SK-N-SH (cell line): Measurements from ENCODE around the gene ACBD6. TPM values are rescaled to one million over a fixed set of nuclear protein-coding genes. Genes with fewer than 3 reads are reported as not detected.

Experiments
- CTCF ChIA-PET: fragments of 300-600, 350-600 bp; formaldehyde crosslinking; extraction: SDS; loops from one replicate; lab custom pipeline; 2021; lab: Yijun Ruan, JAX
- POLR2A ChIA-PET: fragments of 350-600 bp; sonication (Branson Sonifier 250); formaldehyde crosslinking; extraction: SDS; loops from one replicate; lab custom pipeline; 2020; ENCODE audit warnings: antibody characterized with exemption, inconsistent platforms; lab: Yijun Ruan, JAX
- DNase-seq: peaks from one replicate; pipeline ENCODE4 v3.0.0; 2012
- H2AFZ ChIP-seq: fragments of 200-600 bp; sonication (generic); 2 replicates; pipeline ENCODE4 v1.8.1; 2016; ENCODE audit warnings: antibody characterized with exemption, mild to moderate bottlenecking, low read depth
- H3F3A ChIP-seq: fragments of 200-600 bp; sonication (generic); replicated peaks from 2 replicates; pipeline ENCODE3; 2016; ENCODE audit warnings: antibody characterized with exemption, mild to moderate bottlenecking; ENCODE audit not compliant: insufficient read depth
- H3K27ac ChIP-seq, 2 experiments: fragments of 200-500 bp in 1 of 2; fragments of 200-600 bp in 1 of 2; sonication (Bioruptor generic) in 1 of 2; sonication (generic), shearing (Covaris generic) in 1 of 2; 2 replicates each; pipeline versions ENCODE4 v1.5.1 to v1.6.1; 2014 to 2016; ENCODE audit warnings: low read depth in 2 of 2, inconsistent platforms in 1 of 2, low read length in 1 of 2, mild to moderate bottlenecking in 1 of 2, mixed read lengths in 1 of 2
- H3K27me3 ChIP-seq: fragments of 200-600 bp; sonication (generic), shearing (Covaris generic); 2 replicates; pipeline ENCODE4 v1.6.1; 2016; ENCODE audit warnings: mixed run types; ENCODE audit not compliant: insufficient read depth
- H3K36me3 ChIP-seq, 2 experiments: fragments of 200-500 bp in 1 of 2; fragments of 200-600 bp in 1 of 2; sonication (Bioruptor generic) in 1 of 2; sonication (generic) in 1 of 2; replicated peaks in 1 of 2; 2 replicates each; pipeline versions ENCODE3 to v1.5.1; 2014 to 2016; ENCODE audit warnings: low read length in 1 of 2, mild to moderate bottlenecking in 1 of 2; ENCODE audit not compliant: insufficient read depth in 2 of 2, control insufficient read depth in 1 of 2
- H3K4me1 ChIP-seq, 2 experiments: fragments of 200-500 bp in 1 of 2; fragments of 200-600 bp in 1 of 2; sonication (Bioruptor generic) in 1 of 2; sonication (generic), shearing (Covaris generic) in 1 of 2; 2 replicates each; pipeline versions ENCODE4 v1.5.1 to v1.6.1; 2014 to 2016; ENCODE audit warnings: low read depth in 1 of 2, low read length in 1 of 2, mixed run types in 1 of 2; ENCODE audit not compliant: insufficient read depth in 2 of 2, control insufficient read depth in 1 of 2
- H3K4me2 ChIP-seq: fragments of 200-600 bp; sonication (generic), shearing (Covaris generic); 2 replicates; pipeline ENCODE4 v1.6.1; 2017; ENCODE audit warnings: mixed run types
- H3K4me3 ChIP-seq, 2 experiments: fragments of 200-500 bp in 1 of 2; fragments of 200-600 bp in 1 of 2; sonication (Bioruptor generic) in 1 of 2; sonication (generic), shearing (Covaris generic) in 1 of 2; 2 replicates each; pipeline versions ENCODE4 v1.5.1 to v1.8.1; 2014 to 2016; ENCODE audit warnings: low read depth in 2 of 2, inconsistent platforms in 1 of 2, low read length in 1 of 2, mild to moderate bottlenecking in 1 of 2, mixed read lengths in 1 of 2, moderate library complexity in 1 of 2
- H3K79me2 ChIP-seq: fragments of 200-600 bp; sonication (generic); 2 replicates; pipeline ENCODE4 v1.8.1; 2017; ENCODE audit warnings: mild to moderate bottlenecking; ENCODE audit not compliant: insufficient read depth
- H3K9ac ChIP-seq: fragments of 200-600 bp; sonication (generic); 2 replicates; pipeline ENCODE4 v1.6.1; 2017; ENCODE audit warnings: mixed run types
- H3K9me2 ChIP-seq: fragments of 200-600 bp; sonication (generic); 2 replicates; pipeline ENCODE4 v1.6.1; 2017; ENCODE audit warnings: mixed run types
- H3K9me3 ChIP-seq: fragments of 200-600 bp; sonication (generic); 2 replicates; pipeline ENCODE4 v1.6.1; 2017; ENCODE audit warnings: mixed run types, mild to moderate bottlenecking, moderate library complexity
- H4K20me1 ChIP-seq: fragments of 200-600 bp; sonication (generic); 2 replicates; pipeline ENCODE4 v1.6.1; 2017; ENCODE audit warnings: mild to moderate bottlenecking, mixed run types; ENCODE audit not compliant: insufficient read depth
- CHD2 ChIP-seq: fragments of 150-350 bp; IDR thresholded peaks from 2 replicates; pipeline ENCODE4 v1.6.1; 2018; ENCODE audit warnings: low read length; ENCODE audit not compliant: partially characterized antibody
- EP300 ChIP-seq, 2 experiments: IDR thresholded peaks; 2 replicates each; pipeline versions ENCODE4 v1.4.0 to v1.6.1; 2012; ENCODE audit warnings: borderline replicate concordance in 1 of 2, low read depth in 1 of 2, low read length in 1 of 2
- FOSL2 ChIP-seq: IDR thresholded peaks from 2 replicates; pipeline ENCODE4 v1.4.0; 2012; ENCODE audit warnings: low read depth, mild to moderate bottlenecking, moderate library complexity, borderline replicate concordance
- GABPA ChIP-seq: IDR thresholded peaks from 2 replicates; pipeline ENCODE4 v1.4.0; 2012; ENCODE audit warnings: low read depth, mild to moderate bottlenecking
- GATA2 ChIP-seq: sonication (generic); formaldehyde crosslinking; IDR thresholded peaks from 2 replicates; pipeline ENCODE4 v1.5.0; 2020; ENCODE audit warnings: mild to moderate bottlenecking, missing genetic modification reagents
- MEF2A ChIP-seq: IDR thresholded peaks from 2 replicates; pipeline ENCODE4 v1.4.0; 2012; ENCODE audit warnings: low read depth, borderline replicate concordance
- MXI1 ChIP-seq: IDR thresholded peaks from 2 replicates; pipeline ENCODE4 v1.6.1; 2012; ENCODE audit warnings: mild to moderate bottlenecking, low read depth, low read length, improper control_type of control experiment
- RAD21 ChIP-seq: IDR thresholded peaks from 2 replicates; pipeline ENCODE4 v1.6.1; 2012; ENCODE audit warnings: mild to moderate bottlenecking, low read length
- RCOR1 ChIP-seq: fragments of 150-350 bp; IDR thresholded peaks from 2 replicates; pipeline ENCODE4 v1.6.1; 2017; ENCODE audit warnings: antibody characterized with exemption, low read length
- RFX5 ChIP-seq: IDR thresholded peaks from 2 replicates; pipeline ENCODE4 v1.6.1; 2012; ENCODE audit warnings: mild to moderate bottlenecking, improper control_type of control experiment, low read length
- SIN3A ChIP-seq: IDR thresholded peaks from 2 replicates; pipeline ENCODE4 v1.6.1; 2012; ENCODE audit warnings: low read depth, mild to moderate bottlenecking, low read length, moderate library complexity, borderline replicate concordance
- SMC3 ChIP-seq: IDR thresholded peaks from 2 replicates; pipeline ENCODE4 v1.6.1; 2012; ENCODE audit warnings: low read depth, low read length, improper control_type of control experiment
- TAF1 ChIP-seq: IDR thresholded peaks from 2 replicates; pipeline ENCODE4 v1.6.1; 2012; ENCODE audit warnings: low read depth, mild to moderate bottlenecking, low read length, moderate library complexity, borderline replicate concordance
- TCF12 ChIP-seq: IDR thresholded peaks from 2 replicates; pipeline ENCODE4 v1.4.0; 2012
- WGBS: methylation state at CpG from one replicate; pipeline ENCODE4 v1.1.6; 2017; ENCODE audit warnings: low lambda C conversion rate; 5-methylcytosine and 5-hydroxymethylcytosine counted together
- polyA plus RNA-seq, 3 experiments: library from polyadenylated mRNA; depleted of rRNA; stranded (reverse); fragments of >200 nt; gene quantifications; 2 replicates each; pipeline ENCODE4 v1.2.3, GENCODE V29; 2012
- TF ChIP-seq, protein P1 (sequence below): IDR thresholded peaks from 2 replicates; pipeline ENCODE4 v1.4.0; 2012; ENCODE audit warnings: low read depth, borderline replicate concordance
- TF ChIP-seq, protein P2 (sequence below): fragments of 150-350 bp; IDR thresholded peaks from 2 replicates; pipeline ENCODE4 v1.6.1; 2017; ENCODE audit warnings: antibody characterized with exemption, low read length, low read depth, borderline replicate concordance
- TF ChIP-seq, protein P3 (sequence below): IDR thresholded peaks from 2 replicates; pipeline ENCODE4 v1.6.1; 2012; ENCODE audit warnings: mild to moderate bottlenecking, low read depth, low read length, moderate library complexity
- TF ChIP-seq, protein P4 (sequence below): IDR thresholded peaks from 2 replicates; pipeline ENCODE4; 2012

Gene ACBD6
- polyA plus RNA-seq, 1 of the 3 experiments (the other 2 are of a cell fraction) = 60.9 TPM

DNA sequence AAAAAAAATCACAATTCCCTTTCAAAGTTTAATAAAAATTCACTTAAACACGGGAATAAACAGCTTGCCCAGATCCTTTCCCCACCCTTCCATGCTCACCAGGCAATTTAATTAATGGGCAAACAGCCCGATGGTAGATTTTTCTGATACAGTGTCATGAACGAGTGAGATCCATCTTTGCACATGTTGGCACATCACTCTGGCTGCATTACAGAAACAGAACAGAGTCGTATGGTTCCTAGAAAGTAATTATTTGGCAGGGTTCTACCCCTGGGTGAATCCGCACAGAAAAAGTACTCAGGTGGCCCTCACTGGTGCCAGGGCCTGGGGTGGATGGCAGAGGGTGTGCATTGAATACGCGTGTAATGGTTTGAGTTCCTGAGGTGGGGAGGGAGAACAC lies 31.8 kb upstream of the ACBD6 start:
- WGBS = 44% methylated on average over 7 of the region's 7 CpGs
- Histone ChIP-seq H3K9me3 (no peaks in the 10 kb centered on the region), H3K4me3 (no peak overlapping the region), H3K4me2 (no peak overlapping the region), H4K20me1 (no peaks in the 10 kb centered on the region), H3K9ac (no peak overlapping the region), H3K9me2 (no peaks in the 10 kb centered on the region), H3K36me3 (no peaks in the 10 kb centered on the region), H3F3A (no peaks in the 10 kb centered on the region), H3K4me1 (peaks cover 0 to 11% of the 10 kb centered on the region in 2 experiments; a peak in 2 of 4 replicates), H3K27me3 (no peaks in the 10 kb centered on the region), H2AFZ (no peak overlapping the region), H3K79me2 (no peaks in the 10 kb centered on the region), H3K27ac (peak overlapping the region in 1 of 2 experiments; percentile 0; a peak in 1 of 4 replicates)
- ChIA-PET POLR2A (no interaction called here), CTCF (interaction anchor here (0.7 to 13.0 kb wide), 17 partner anchors 10 to 608 kb away, joined by 3 to 213 read pairs (median 4); partner anchors contain the start of gene OVAAL)
- peak; percentile 42 for DNase-seq
- TF ChIP-seq FOSL2 (no peak), GATA2 (peak; percentile 61), EP300 (IDR thresholded peaks at IDR 0.05; ENCODE audit: borderline replicate concordance in 1 of 2, low read depth in 1 of 2, low read length in 1 of 2) (peak in 1 of 2 experiments; percentile 68; a peak in 2 of 4 replicates), RCOR1 (peak; percentile 68; the same call in 1 of the 2 replicates), MEF2A (no peak), CHD2 (peak; percentile 45), SMC3 (peak; percentile 1; the same call in 1 of the 2 replicates), RAD21 (peak; percentile 33; the same call in 1 of the 2 replicates), MXI1 (peak; percentile 88)

DNA sequence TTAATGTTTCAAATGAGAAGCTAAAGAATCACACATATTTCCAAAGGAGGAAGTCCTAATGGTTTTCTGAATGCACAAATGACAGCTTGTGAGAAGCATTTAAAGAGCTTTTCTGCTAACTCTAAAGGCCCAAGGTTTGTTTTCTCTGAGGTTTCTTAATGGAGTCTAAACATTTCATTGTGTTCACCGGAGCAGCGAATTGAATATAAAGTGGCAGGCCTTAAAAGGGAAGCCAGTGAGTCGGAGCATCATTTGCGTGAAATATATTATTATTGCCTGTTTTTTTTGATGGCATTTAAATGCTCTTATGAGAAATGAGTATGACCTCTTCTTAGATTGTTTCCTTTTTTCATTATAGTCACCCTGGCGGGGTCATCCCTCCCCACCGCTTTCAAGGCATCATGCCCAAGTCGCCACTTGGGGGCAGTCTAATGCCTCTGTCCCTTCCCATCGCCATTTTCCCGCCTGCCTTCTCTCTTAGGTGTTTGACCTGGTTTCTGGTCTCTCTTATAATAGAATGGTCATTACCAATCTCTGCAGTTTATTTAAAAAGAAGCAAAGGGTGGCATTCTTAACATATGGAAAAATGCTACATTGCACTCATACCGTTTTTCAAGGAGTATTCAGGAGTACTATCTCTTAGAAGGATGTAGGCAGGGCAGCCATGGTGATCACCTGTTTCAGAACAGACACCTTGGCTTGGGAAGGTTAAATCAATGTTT lies 31.1 kb upstream of the ACBD6 start:
- Histone ChIP-seq H3K9ac (no peak overlapping the region), H3K4me3 (no peak overlapping the region; a peak in 1 of 4 replicates), H2AFZ (peak overlapping the region; percentile 52; the same call in 1 of the 2 replicates), H3K27ac (peak overlapping the region in 1 of 2 experiments; percentile 0; a peak in 1 of 4 replicates), H3K27me3 (no peaks in the 10 kb centered on the region), H3K4me1 (peaks cover 0 to 11% of the 10 kb centered on the region in 2 experiments; a peak in 2 of 4 replicates), H4K20me1 (no peaks in the 10 kb centered on the region), H3F3A (no peaks in the 10 kb centered on the region), H3K9me3 (no peaks in the 10 kb centered on the region), H3K36me3 (no peaks in the 10 kb centered on the region), H3K79me2 (no peaks in the 10 kb centered on the region), H3K9me2 (no peaks in the 10 kb centered on the region), H3K4me2 (no peak overlapping the region)
- 38% methylated on average over 10 of the region's 10 CpGs for WGBS
- peak; percentile 72 for DNase-seq
- ChIA-PET POLR2A (no interaction called here), CTCF (interaction anchor here (0.6 to 13.0 kb wide), 27 partner anchors 9 to 632 kb away, joined by 3 to 213 read pairs (median 3); no protein-coding TSS in a partner anchor)
- TF ChIP-seq GABPA (no peak), FOSL2 (no peak), TAF1 (no peak), CHD2 (peak; percentile 21), RFX5 (no peak), GATA2 (no peak), SIN3A (no peak), RAD21 (peak; percentile 97), TCF12 (no peak)
- TF ChIP-seq, protein P1, sequence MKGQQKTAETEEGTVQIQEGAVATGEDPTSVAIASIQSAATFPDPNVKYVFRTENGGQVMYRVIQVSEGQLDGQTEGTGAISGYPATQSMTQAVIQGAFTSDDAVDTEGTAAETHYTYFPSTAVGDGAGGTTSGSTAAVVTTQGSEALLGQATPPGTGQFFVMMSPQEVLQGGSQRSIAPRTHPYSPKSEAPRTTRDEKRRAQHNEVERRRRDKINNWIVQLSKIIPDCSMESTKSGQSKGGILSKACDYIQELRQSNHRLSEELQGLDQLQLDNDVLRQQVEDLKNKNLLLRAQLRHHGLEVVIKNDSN = no peak
- TF ChIP-seq, protein P2, sequence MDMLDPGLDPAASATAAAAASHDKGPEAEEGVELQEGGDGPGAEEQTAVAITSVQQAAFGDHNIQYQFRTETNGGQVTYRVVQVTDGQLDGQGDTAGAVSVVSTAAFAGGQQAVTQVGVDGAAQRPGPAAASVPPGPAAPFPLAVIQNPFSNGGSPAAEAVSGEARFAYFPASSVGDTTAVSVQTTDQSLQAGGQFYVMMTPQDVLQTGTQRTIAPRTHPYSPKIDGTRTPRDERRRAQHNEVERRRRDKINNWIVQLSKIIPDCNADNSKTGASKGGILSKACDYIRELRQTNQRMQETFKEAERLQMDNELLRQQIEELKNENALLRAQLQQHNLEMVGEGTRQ = no peak
- TF ChIP-seq, protein P3, sequence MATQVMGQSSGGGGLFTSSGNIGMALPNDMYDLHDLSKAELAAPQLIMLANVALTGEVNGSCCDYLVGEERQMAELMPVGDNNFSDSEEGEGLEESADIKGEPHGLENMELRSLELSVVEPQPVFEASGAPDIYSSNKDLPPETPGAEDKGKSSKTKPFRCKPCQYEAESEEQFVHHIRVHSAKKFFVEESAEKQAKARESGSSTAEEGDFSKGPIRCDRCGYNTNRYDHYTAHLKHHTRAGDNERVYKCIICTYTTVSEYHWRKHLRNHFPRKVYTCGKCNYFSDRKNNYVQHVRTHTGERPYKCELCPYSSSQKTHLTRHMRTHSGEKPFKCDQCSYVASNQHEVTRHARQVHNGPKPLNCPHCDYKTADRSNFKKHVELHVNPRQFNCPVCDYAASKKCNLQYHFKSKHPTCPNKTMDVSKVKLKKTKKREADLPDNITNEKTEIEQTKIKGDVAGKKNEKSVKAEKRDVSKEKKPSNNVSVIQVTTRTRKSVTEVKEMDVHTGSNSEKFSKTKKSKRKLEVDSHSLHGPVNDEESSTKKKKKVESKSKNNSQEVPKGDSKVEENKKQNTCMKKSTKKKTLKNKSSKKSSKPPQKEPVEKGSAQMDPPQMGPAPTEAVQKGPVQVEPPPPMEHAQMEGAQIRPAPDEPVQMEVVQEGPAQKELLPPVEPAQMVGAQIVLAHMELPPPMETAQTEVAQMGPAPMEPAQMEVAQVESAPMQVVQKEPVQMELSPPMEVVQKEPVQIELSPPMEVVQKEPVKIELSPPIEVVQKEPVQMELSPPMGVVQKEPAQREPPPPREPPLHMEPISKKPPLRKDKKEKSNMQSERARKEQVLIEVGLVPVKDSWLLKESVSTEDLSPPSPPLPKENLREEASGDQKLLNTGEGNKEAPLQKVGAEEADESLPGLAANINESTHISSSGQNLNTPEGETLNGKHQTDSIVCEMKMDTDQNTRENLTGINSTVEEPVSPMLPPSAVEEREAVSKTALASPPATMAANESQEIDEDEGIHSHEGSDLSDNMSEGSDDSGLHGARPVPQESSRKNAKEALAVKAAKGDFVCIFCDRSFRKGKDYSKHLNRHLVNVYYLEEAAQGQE = no peak
- TF ChIP-seq, protein P4, sequence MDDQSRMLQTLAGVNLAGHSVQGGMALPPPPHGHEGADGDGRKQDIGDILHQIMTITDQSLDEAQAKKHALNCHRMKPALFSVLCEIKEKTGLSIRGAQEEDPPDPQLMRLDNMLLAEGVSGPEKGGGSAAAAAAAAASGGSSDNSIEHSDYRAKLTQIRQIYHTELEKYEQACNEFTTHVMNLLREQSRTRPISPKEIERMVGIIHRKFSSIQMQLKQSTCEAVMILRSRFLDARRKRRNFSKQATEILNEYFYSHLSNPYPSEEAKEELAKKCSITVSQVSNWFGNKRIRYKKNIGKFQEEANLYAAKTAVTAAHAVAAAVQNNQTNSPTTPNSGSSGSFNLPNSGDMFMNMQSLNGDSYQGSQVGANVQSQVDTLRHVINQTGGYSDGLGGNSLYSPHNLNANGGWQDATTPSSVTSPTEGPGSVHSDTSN = no peak
